Fibroblast of the aortic adventitia (primary cell): ENCODE measurements around the gene STRA8. TPM values are rescaled to one million over a fixed set of nuclear protein-coding genes. Genes with fewer than 3 reads are reported as not detected.

Experiments
- DNase-seq: peaks from one replicate; pipeline ENCODE4 v3.0.0-alpha.2; 2010; ENCODE audit warnings: low read depth
- H3K4me3 ChIP-seq: 2 replicates; pipeline ENCODE4 v1.5.1; 2011; ENCODE audit warnings: low read depth, mild to moderate bottlenecking, control low read depth, low read length, moderate library complexity
- CTCF ChIP-seq: IDR thresholded peaks from 2 replicates; pipeline ENCODE4 v1.5.1; 2011; ENCODE audit warnings: mild to moderate bottlenecking, low read length, control low read depth, inconsistent platforms; ENCODE audit not compliant: insufficient read depth
- total RNA-seq: library from RNA; depleted of rRNA; stranded (reverse); fragments of >200 nt; gene quantifications from 2 replicates; pipeline ENCODE4 v1.2.3, GENCODE V29; 2012; ENCODE audit warnings: low replicate concordance

The STRA8 gene
- total RNA-seq, 1 donor: not detected

DNA sequence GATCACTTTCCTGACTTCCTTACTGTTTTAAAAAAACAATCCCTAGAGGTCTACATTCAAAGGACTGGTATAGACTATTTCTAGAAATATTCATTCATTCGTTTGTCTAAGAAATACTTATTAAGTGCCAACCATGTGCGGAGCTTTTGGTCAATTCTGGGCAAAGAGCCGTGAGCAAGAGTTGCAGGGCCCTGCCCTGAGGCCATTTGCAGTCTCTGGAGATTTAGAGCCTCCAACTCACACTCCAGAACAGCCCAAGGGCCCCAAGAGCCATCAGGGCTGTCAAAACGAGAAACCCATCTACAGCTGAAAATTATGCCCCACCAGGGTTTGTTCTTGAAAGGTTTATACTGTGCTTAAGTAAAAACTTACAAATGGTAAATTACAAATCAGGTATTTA, 38.5 kb upstream of the STRA8 start:
- no peak for TF ChIP-seq CTCF
- no peak overlapping the region for H3K4me3 ChIP-seq
- no peak for DNase-seq

- H3K4me3 ChIP-seq: no peak overlapping the region
- no peak for TF ChIP-seq CTCF
- DNase-seq: no peak
Observed at GRCh38 chr7:135195968-135196629, 37.5 kb upstream of the STRA8 start.

DNA sequence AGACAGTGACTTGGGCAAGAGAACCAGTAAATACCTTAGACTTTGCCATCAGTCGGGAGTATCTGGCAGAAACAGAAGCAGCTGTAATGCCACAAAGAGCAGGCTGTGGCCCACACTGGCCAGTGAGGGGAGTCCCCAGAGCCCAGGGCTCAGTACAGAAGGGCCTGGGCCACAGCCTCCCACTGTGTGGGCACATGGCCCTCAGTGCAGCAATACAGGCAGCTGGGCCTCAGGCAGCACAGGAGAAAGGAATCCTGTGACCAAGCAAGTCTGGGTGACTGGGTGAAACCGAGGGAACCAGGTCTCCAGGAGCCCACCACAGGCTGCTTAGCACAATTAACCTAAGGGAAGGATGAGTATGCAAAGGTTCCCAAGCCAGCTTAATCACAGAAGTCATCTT, 36.3 kb upstream of the STRA8 start:
- no peak for TF ChIP-seq CTCF
- no peak for DNase-seq
- H3K4me3 ChIP-seq: no peak overlapping the region

DNA sequence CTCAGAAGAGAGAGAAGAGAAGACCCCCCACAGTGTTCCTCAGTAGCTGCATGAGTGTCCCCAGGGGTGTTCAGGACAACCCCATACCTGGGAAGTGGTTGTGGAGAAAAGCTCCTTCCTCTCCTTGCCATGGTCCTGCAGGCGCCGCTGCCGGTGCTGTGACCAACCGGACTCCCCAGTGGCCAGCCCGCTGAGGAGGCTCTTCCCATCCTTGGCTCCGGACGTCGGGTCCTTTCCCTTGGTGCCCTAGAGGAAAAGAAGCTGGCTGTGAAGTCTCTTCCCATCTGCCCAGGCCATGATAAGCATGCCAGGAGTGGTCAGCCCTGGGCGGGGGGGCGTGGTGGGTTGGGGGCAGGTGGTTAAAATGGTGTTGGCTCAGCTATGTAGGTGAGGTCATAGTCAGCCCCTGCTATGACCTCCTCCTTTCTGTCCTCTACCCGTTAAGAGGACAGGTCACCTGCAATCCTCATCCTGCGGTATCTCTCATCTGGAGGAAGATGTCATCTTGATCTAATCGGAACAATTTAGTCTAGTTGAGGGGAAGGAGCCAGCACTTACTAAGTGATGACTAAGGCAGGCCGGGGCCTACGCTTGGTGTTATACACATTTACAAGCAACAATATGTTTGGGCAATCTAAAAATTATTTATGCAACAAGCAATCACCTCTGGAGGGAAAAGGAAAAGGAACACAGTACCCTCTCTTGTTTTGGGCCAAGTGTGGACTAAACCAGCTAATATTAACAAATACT, 35.6 kb upstream of the STRA8 start:
- DNase-seq: no peak
- no peak overlapping the region for H3K4me3 ChIP-seq
- no peak for TF ChIP-seq CTCF

GRCh38 chr7:135199439-135199838, 34.2 kb upstream of the STRA8 start:
- no peak for TF ChIP-seq CTCF
- DNase-seq: no peak
- no peak overlapping the region for H3K4me3 ChIP-seq

DNA sequence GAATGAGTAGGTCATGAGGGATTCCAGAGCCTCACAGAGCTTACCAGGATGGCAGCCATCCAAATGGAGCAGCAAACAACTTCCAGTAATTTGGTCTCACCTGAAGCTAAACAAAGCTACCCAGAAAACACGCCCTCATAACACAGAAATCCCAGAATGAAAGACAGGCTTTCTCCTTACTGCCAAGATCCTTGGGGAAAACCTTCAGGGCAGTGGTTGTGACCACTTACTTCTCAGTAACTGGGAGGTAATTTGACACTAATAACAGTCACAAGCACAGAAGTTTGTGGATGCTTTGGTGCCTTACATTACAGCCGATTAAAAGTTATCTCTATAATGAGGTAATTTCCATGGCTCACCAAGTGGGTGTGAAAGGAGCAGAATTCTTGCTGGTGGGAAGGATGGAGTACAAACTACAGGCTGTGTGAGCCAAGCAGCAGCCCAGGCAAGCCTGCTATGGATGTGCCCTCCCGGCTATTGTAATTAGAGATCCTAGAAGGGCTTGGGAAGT, 32.8 kb upstream of the STRA8 start:
- no peak for TF ChIP-seq CTCF
- H3K4me3 ChIP-seq: no peak overlapping the region
- DNase-seq: no peak
